HCT116 (cell line): Measurements from ENCODE around the gene KRT13. TPM values are rescaled to one million over a fixed set of nuclear protein-coding genes. Genes with fewer than 3 reads are reported as not detected.
A peak's percentile ranks its signal among the peaks of the same experiment; 100 is the strongest.

Source experiments
- ATAC-seq: fragments of 200-7000 bp; cut with Tn5 transposase; 2 replicates; pipeline ENCODE4 v1.9.1; 2020; ENCODE audit warnings: mild to moderate bottlenecking, moderate library complexity
- BruUV-seq: library from RNA; stranded (reverse); fragments of 400-500 nt; replicated peaks from 2 replicates; lab custom pipeline; 2021; lab: Mats Ljungman, UMichigan
- CTCF ChIA-PET: fragments of 300-600 bp; sonication (Branson Sonifier 250); formaldehyde crosslinking; loops from one replicate; lab custom pipeline; 2021; ENCODE audit warnings: antibody characterized with exemption; lab: Charles Lee
- POLR2A ChIA-PET: fragments of 300-600, 350-600 bp; sonication (Branson Sonifier 250); formaldehyde crosslinking; loops from one replicate; lab custom pipeline; 2021; ENCODE audit warnings: antibody characterized with exemption; lab: Charles Lee
- RAD21 ChIA-PET, 2 experiments: fragments of 300-600 bp; sonication (Branson Sonifier 250); formaldehyde crosslinking; loops; one replicate each; lab custom pipeline; 2023; ENCODE audit warnings: low total read pairs in 2 of 2; ENCODE audit not compliant: uncharacterized antibody in 2 of 2, unreplicated experiment in 2 of 2, low non-redundant PET in 1 of 2; lab: Charles Lee
- DNase-seq: peaks from one replicate; pipeline ENCODE4 v3.0.0-alpha.2; 2010; ENCODE audit warnings: low read depth, low spot score
- H2AFZ ChIP-seq: fragments of 200-600 bp; shearing (Covaris generic), sonication (generic); 2 replicates; pipeline ENCODE4 v1.6.1; 2017; ENCODE audit warnings: low read depth, mixed run types, mixed read lengths, antibody characterized with exemption, low read length; ENCODE audit not compliant: poor library complexity, severe bottlenecking
- H3K27ac ChIP-seq: 2 replicates; pipeline ENCODE4 v1.5.1; 2012; ENCODE audit warnings: low read depth, low read length
- H3K27me3 ChIP-seq: fragments of 200-600 bp; sonication (generic); 2 replicates; pipeline ENCODE4 v1.6.1; 2016; ENCODE audit warnings: mixed run types, low read length, mixed read lengths; ENCODE audit not compliant: insufficient read depth
- H3K36me3 ChIP-seq, 2 experiments: fragments of 200-500 bp in 1 of 2; fragments of 200-600 bp in 1 of 2; sonication (Bioruptor generic) in 1 of 2; sonication (generic) in 1 of 2; 2 replicates each; pipeline versions ENCODE4 v1.5.1 to v1.6.1; 2014 to 2016; ENCODE audit warnings: low read length in 2 of 2, inconsistent platforms in 1 of 2, mixed read lengths in 1 of 2, mixed run types in 1 of 2; ENCODE audit not compliant: insufficient read depth in 2 of 2, control insufficient read depth in 1 of 2
- H3K4me1 ChIP-seq, 2 experiments: fragments of 200-600 bp in 1 of 2; sonication (generic) in 1 of 2; 2 replicates each; pipeline versions ENCODE4 v1.5.1 to v1.6.1; 2012 to 2017; ENCODE audit warnings: low read length in 2 of 2, inconsistent platforms in 1 of 2, mild to moderate bottlenecking in 1 of 2, mixed read lengths in 1 of 2, mixed run types in 1 of 2, moderate library complexity in 1 of 2; ENCODE audit not compliant: insufficient read depth in 2 of 2, control insufficient read depth in 1 of 2
- H3K4me2 ChIP-seq: fragments of 200-600 bp; sonication (generic); 2 replicates; pipeline ENCODE4 v1.6.1; 2017; ENCODE audit warnings: mixed run types, low read length, mixed read lengths
- H3K4me3 ChIP-seq, 2 experiments: fragments of 200-600 bp in 1 of 2; sonication (generic) in 1 of 2; replicated peaks in 1 of 2; 2 replicates each; pipeline ENCODE4 v1.5.1; 2011 to 2016; ENCODE audit warnings: low read length in 2 of 2, control low read depth in 1 of 2, low read depth in 1 of 2, mild to moderate bottlenecking in 1 of 2, mixed read lengths in 1 of 2, mixed run types in 1 of 2
- H3K79me2 ChIP-seq: fragments of 200-600 bp; sonication (generic); 2 replicates; pipeline ENCODE4 v1.6.1; 2017; ENCODE audit warnings: mild to moderate bottlenecking, mixed run types, low read length, moderate library complexity, mixed read lengths; ENCODE audit not compliant: insufficient read depth
- H3K9ac ChIP-seq: fragments of 200-600 bp; sonication (generic); 2 replicates; pipeline ENCODE4 v1.6.1; 2016; ENCODE audit warnings: low read length, mixed read lengths
- H3K9me2 ChIP-seq: fragments of 200-600 bp; sonication (generic), shearing (Covaris generic); 2 replicates; pipeline ENCODE4 v1.6.1; 2017; ENCODE audit warnings: mixed run types, mild to moderate bottlenecking, moderate library complexity; ENCODE audit not compliant: insufficient read depth
- H3K9me3 ChIP-seq, 2 experiments: fragments of 200-500 bp in 1 of 2; fragments of 200-600 bp in 1 of 2; sonication (Bioruptor generic) in 1 of 2; sonication (generic) in 1 of 2; 2 replicates each; pipeline ENCODE4 v1.6.1; 2014 to 2017; ENCODE audit warnings: low read length in 2 of 2, mixed read lengths in 2 of 2, inconsistent platforms in 1 of 2, low read depth in 1 of 2, mild to moderate bottlenecking in 1 of 2, mixed run types in 1 of 2, moderate library complexity in 1 of 2; ENCODE audit not compliant: control insufficient read depth in 1 of 2, insufficient read depth in 1 of 2
- H4K20me1 ChIP-seq: fragments of 200-600 bp; sonication (generic), shearing (Covaris generic); 2 replicates; pipeline ENCODE4 v1.6.1; 2017; ENCODE audit warnings: mixed run types, mild to moderate bottlenecking, moderate library complexity; ENCODE audit not compliant: insufficient read depth
- CBX3 ChIP-seq: IDR thresholded peaks from 2 replicates; pipeline ENCODE4 v1.6.1; 2012; ENCODE audit warnings: low read depth
- ELF1 ChIP-seq: IDR thresholded peaks from 2 replicates; pipeline ENCODE4 v1.6.1; 2012; ENCODE audit warnings: low read depth, borderline replicate concordance
- FOSL1 ChIP-seq: IDR thresholded peaks from 2 replicates; pipeline ENCODE4 v1.6.1; 2012; ENCODE audit warnings: low read depth
- POLR2A ChIP-seq: IDR thresholded peaks from 2 replicates; pipeline ENCODE4 v1.7.0; 2011; ENCODE audit warnings: borderline replicate concordance; ENCODE audit not compliant: insufficient read depth, insufficient read length; ENCODE audit errors: extremely low read depth
- POLR2AphosphoS5 ChIP-seq: IDR thresholded peaks from 2 replicates; pipeline ENCODE4 v1.6.1; 2011; ENCODE audit warnings: mild to moderate bottlenecking, low read depth, low read length, moderate library complexity
- RAD21 ChIP-seq: IDR thresholded peaks from 2 replicates; pipeline ENCODE4 v1.6.1; 2012; ENCODE audit warnings: low read depth, mild to moderate bottlenecking
- REST ChIP-seq: IDR thresholded peaks from 2 replicates; pipeline ENCODE4 v1.6.1; 2012; ENCODE audit warnings: low read depth
- SIN3A ChIP-seq: IDR thresholded peaks from 2 replicates; pipeline ENCODE4 v1.6.1; 2012; ENCODE audit warnings: low read depth
- ZFX ChIP-seq: fragments of 450-650 bp; IDR thresholded peaks from 2 replicates; pipeline ENCODE4 v1.6.1; 2017
- intact Hi-C: fragments of 100-400 bp; cut with micrococcal nuclease; formaldehyde crosslinking; loops from 2 replicates; pipeline ENCODE4 v1.10.0; 2022
- total RNA-seq: library from RNA; stranded (reverse); gene quantifications from one replicate; pipeline ENCODE4 v1.2.1, GENCODE V29; 2021; ENCODE audit not compliant: unreplicated experiment

The KRT13 gene
- total RNA-seq, 1 experiment from 2014 or later, result 3.7 TPM

GRCh38 chr17:41546819-41547218 lies 41.4 kb upstream of the KRT13 start:
- Histone ChIP-seq H3K36me3 (no peaks in the 10 kb centered on the region), H4K20me1 (no peaks in the 10 kb centered on the region), H3K9me2 (no peaks in the 10 kb centered on the region), H3K4me1 (peaks cover 39 to 74% of the 10 kb centered on the region in 2 experiments), H3K9ac (peak overlapping the region; percentile 68), H3K27ac (peak overlapping the region; percentile 91), H3K79me2 (no peaks in the 10 kb centered on the region), H2AFZ (no peak overlapping the region), H3K4me2 (peak overlapping the region; percentile 80), H3K9me3 (peaks cover 0 to 8% of the 10 kb centered on the region in 2 experiments; a peak in 1 of 4 replicates), H3K4me3 (peak overlapping the region in 1 of 2 experiments; percentile 46; a peak in 1 of 4 replicates)
- DNase-seq, result no peak
- ChIA-PET RAD21 (interaction anchor here (1.4 to 3.7 kb wide), 3 partner anchors 23 to 116 kb away, joined by 5 to 26 read pairs (median 19); no protein-coding TSS in a partner anchor), CTCF (interaction anchor here (7.3 kb wide), 1 partner anchor 101 kb away, joined by 142 read pairs; no protein-coding TSS in a partner anchor), POLR2A (interaction anchor here (2.4 to 5.5 kb wide), 2 partner anchors 22 to 690 kb away, joined by 8 to 148 read pairs; partner anchors contain the start of genes KRT15 and KRT19)
- BruUV-seq, result no TSS peak
- ATAC-seq, result no peak
- intact Hi-C loops, result loop anchor here (5.0 to 10.0 kb wide), 2 partner anchors 225 to 932 kb away; no protein-coding TSS in a partner anchor
- no peak for TF ChIP-seq FOSL1
- TF ChIP-seq RAD21, result no peak
- no peak for TF ChIP-seq POLR2AphosphoS5
- no peak for TF ChIP-seq SIN3A
- TF ChIP-seq CBX3, result peak; percentile 44; the same call in 1 of the 2 replicates
- no peak for TF ChIP-seq ELF1
- TF ChIP-seq REST, result no peak
- TF ChIP-seq POLR2A, result no peak
- TF ChIP-seq ZFX, result no peak
- TF ChIP-seq, all 23 proteins: peak for 1
- no peaks in the 10 kb centered on the region for H3K27me3 ChIP-seq
